GM20000 (cell line): Measurements from ENCODE around the gene HGS.

Experiments
- DNase-seq: peaks from one replicate; pipeline ENCODE4 v3.0.0; 2012; ENCODE audit warnings: low spot score
- CTCF ChIP-seq: IDR thresholded peaks from 2 replicates; pipeline ENCODE4 v1.5.1; 2012; ENCODE audit warnings: mild to moderate bottlenecking, control low read depth; ENCODE audit errors: extremely low read depth, missing control alignments

HGS gene

GRCh38 chr17:81681672-81682071 lies 2.1 kb upstream of the HGS start:
- no peak for DNase-seq

DNA sequence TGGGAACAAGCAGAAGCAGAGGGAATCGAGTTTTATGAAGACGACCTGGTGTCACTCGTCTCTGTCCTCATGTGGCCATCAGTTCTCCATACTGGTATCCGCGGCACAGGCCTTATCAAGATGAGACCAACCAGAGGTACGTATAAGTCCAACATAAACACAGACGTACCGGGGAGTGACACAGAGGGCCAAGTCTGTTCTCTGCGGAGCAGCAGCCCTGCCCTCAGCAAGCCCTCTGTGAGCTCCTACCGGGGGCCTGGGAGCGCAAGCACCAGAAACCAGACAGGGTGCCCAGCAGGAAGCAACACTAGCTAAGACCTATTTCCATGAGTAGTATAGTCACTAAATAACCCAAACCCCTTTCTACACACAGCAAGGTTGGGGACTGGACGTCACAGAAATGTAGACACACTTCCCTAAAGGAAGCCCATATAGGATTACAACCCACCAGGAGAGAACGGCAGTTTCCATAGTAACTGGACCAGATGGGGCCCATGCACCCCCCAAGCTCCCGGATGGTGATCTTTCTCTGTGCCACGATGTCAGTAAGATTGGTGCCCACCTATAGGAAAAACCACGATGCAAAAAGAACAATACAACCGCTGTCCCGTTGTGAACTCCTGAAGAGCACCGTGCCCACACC lies 1.1 kb upstream of the HGS start:
- no peak for DNase-seq
- no peak for TF ChIP-seq CTCF

More at GRCh38 chr17:81681672-81682071, 2.1 kb upstream of the HGS start:
- TF ChIP-seq CTCF: no peak

DNA sequence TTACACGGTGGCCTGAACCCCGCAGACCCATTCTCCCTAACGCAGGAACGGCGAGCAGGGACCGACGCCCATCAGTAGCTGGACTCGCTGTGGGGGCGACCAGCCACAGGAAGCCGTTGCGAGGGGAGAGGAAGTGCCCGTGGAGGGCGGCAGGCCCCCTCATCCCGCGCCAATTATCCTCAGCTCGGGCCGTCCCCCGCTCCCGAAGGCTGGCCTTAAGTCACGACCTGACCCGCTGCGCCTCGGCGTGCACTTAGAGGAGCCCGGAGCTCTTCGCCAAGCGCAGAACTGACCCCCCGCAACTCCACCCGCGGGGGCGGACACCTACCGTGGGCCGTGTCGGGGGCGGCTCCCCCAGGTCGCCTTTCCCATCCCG lies 615 bp upstream of the HGS start:
- DNase-seq: no peak

GRCh38 chr17:81684442-81684911 lies 666 bp downstream of the HGS start:
- peak; percentile 36 for DNase-seq
- TF ChIP-seq CTCF: no peak

More for the DNA sequence above, 615 bp upstream of the HGS start:
- TF ChIP-seq CTCF: no peak

DNA sequence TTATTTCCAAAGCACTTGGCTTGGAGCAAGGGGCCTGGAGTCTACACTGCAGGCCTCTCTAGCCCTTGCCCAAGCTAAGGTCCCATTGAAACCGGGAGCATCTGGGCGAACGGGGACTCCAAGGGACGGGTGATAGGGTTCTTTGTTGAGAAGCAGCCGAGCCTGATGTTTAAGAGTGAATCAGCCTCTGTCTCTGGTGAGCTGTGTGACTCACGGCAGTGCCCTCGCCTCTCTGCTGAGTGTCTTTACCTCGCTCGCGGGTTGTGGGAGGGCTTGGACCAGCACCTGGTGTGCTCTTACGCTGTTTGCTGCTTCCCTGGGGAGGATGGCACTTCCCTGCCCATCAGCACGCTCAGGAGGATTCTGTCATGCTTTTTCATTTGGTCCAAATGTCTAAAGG lies 1.3 kb downstream of the HGS start:
- no peak for DNase-seq
- no peak for TF ChIP-seq CTCF

DNA sequence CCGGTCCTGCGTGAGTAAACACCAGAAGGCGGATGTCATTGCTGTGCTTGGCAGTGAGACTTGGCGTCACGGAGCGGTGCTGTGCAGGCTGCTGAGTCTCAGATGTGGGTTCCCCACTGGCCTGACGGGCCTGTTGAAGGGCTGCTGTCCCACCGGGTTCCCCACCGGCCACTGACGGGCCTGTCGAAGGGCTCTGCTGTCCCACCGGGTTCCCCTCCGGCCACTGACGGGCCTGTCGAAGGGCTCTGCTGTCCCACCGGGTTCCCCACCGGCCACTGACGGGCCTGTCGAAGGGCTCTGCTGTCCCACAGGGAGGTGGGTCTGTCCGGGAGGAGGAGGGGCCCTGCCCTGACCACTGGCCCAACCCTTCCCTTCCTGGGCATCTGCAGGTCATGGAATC lies 2.8 kb downstream of the HGS start:
- TF ChIP-seq CTCF: no peak
- no peak for DNase-seq

DNA sequence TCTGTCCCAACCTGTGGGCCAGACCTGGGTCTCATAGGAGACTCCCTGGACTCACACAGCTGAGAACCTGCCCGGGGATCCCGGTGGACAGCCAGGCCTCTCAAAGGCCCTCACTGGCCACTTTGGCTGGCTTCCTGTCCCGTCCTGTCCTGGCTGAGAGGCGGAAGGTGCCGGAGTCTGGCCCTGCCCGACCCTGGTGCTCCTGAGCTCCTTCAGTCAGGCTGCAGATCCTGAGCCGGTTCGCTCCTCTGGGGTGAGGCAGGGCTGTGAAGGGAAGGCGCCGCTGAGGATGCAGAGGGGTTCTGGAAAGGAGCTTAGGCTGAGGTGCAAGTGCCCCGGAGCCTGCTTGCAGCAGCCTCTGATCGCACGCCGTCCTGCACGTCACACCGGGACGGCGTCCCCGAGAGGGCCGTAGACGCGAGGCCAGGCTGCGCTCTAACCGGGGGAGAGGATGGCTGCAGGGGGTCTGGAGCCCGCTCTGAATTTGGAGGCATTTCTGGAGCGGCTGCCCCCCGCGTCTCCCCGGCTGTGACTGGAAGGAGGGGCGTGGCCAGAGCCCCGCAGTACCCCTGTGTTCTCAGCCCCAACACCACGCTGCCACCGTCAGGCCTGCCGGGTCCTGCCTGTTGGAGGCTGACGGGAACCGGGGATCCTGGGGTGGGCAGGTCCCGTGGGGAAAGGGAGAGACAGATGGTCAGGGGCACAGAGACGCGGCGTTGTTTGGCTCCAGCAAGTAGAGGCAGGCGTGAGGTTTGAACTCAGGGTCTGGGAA lies 4.1 kb downstream of the HGS start:
- no peak for TF ChIP-seq CTCF
- DNase-seq: no peak
